T-cell (primary cell): Measurements from ENCODE around the gene VSIG10. TPM values are rescaled to one million over a fixed set of nuclear protein-coding genes. Genes with fewer than 3 reads are reported as not detected.
"Not testable (repeated sequence)": the region's sequence is repeated elsewhere in the genome, so short reads cannot be mapped to it uniquely, and the experiment has no call there.

ENCODE experiments used
- ATAC-seq, 4 experiments: fragments of 200-7000 bp in 3 of 4; fragments of 150-1000 bp in 1 of 4; cut with Tn5 transposase; replicated peaks in 1 of 4; 1 replicate in 3 of 4; 2 replicates in 1 of 4; pipeline ENCODE4 v1.10.0; 2021; ENCODE audit warnings: moderate library complexity in 3 of 4, mild to moderate bottlenecking in 2 of 4, moderate number of reproducible peaks in 1 of 4
- CTCF ChIA-PET, 2 donors: fragments of 300-600 bp; sonication (Branson Sonifier 250); formaldehyde crosslinking; loops; one replicate each; lab custom pipeline; 2022; ENCODE audit warnings: antibody characterized with exemption in 2 of 2; lab: Charles Lee
- POLR2A ChIA-PET, 2 donors: fragments of 300-600 bp; sonication (Branson Sonifier 250); formaldehyde crosslinking; loops; one replicate each; lab custom pipeline; 2022; ENCODE audit warnings: antibody characterized with exemption in 2 of 2; lab: Charles Lee
- DNase-seq, 35 experiments: peaks; one replicate each; pipeline versions ENCODE4 v3.0.0 to v3.0.0-alpha.2; 2013 to 2023
- H3K27ac ChIP-seq: one replicate; pipeline ENCODE4 v1.5.1; 2013; ENCODE audit warnings: low read length
- H3K27me3 ChIP-seq, 2 experiments: replicated peaks in 1 of 2; 1 replicate in 1 of 2; 2 replicates in 1 of 2; pipeline versions ENCODE4 v1.6.1 to v1.7.0; 2013; ENCODE audit warnings: low read length in 1 of 2, mixed read lengths in 1 of 2; ENCODE audit not compliant: control insufficient read depth in 2 of 2, insufficient read depth in 2 of 2; ENCODE audit errors: extremely low read depth in 1 of 2
- H3K36me3 ChIP-seq, 2 donors: 1 replicate in 1 of 2; 2 replicates in 1 of 2; pipeline versions ENCODE4 v1.6.1 to v1.7.0; 2013; ENCODE audit warnings: low read length in 1 of 2; ENCODE audit not compliant: control insufficient read depth in 2 of 2, insufficient read depth in 1 of 2; ENCODE audit errors: extremely low read depth in 1 of 2
- H3K4me1 ChIP-seq, 2 experiments: 1 replicate in 1 of 2; 2 replicates in 1 of 2; pipeline versions ENCODE4 v1.6.1 to v1.7.0; 2013; ENCODE audit warnings: low read length in 2 of 2, mixed read lengths in 1 of 2; ENCODE audit not compliant: insufficient read depth in 2 of 2, control insufficient read depth in 1 of 2; ENCODE audit errors: extremely low read depth in 1 of 2
- H3K4me3 ChIP-seq, 2 donors: 1 replicate in 1 of 2; 2 replicates in 1 of 2; pipeline versions ENCODE4 v1.5.1 to v1.7.0; 2013; ENCODE audit warnings: mild to moderate bottlenecking in 2 of 2, low read length in 1 of 2, moderate library complexity in 1 of 2; ENCODE audit not compliant: control insufficient read depth in 1 of 2; ENCODE audit errors: extremely low read depth in 1 of 2
- H3K9me3 ChIP-seq: 2 replicates; pipeline ENCODE4 v1.7.0; 2013
- H3K27ac Mint-ChIP-seq, 2 donors: one replicate each; pipeline ENCODE4 v1.8.0; 2020 to 2021; ENCODE audit warnings: mild to moderate bottlenecking in 2 of 2, mixed read lengths in 2 of 2
- H3K27me3 Mint-ChIP-seq, 2 donors: one replicate each; pipeline ENCODE4 v1.8.0; 2021 to 2022; ENCODE audit warnings: mixed read lengths in 2 of 2
- H3K36me3 Mint-ChIP-seq: one replicate; pipeline ENCODE4 v1.8.0; 2021; ENCODE audit warnings: mixed read lengths
- H3K4me1 Mint-ChIP-seq, 3 donors: one replicate each; pipeline ENCODE4 v1.8.0; 2020 to 2022; ENCODE audit warnings: mixed read lengths in 3 of 3, mild to moderate bottlenecking in 1 of 3
- H3K4me3 Mint-ChIP-seq, 3 donors: one replicate each; pipeline ENCODE4 v1.8.0; 2020 to 2022; ENCODE audit warnings: mild to moderate bottlenecking in 3 of 3, mixed read lengths in 3 of 3, moderate library complexity in 3 of 3
- H3K9me3 Mint-ChIP-seq, 3 donors: one replicate each; pipeline ENCODE4 v1.8.0; 2020 to 2022; ENCODE audit warnings: mixed read lengths in 3 of 3
- WGBS: methylation state at CpG from one replicate; pipeline ENCODE4 v1.1.5; 2013; ENCODE audit warnings: missing lambda C conversion rate; ENCODE audit not compliant: insufficient coverage; 5-methylcytosine and 5-hydroxymethylcytosine counted together
- total RNA-seq, 35 experiments: library from RNA in 6 of 35; stranded (reverse) in 6 of 35; fragments of 120-200 nt in 1 of 35; gene quantifications; one replicate each; pipeline versions ENCODE4 v1.2.1 to v1.2.4 and lab custom pipeline; 2013 to 2026

Gene VSIG10
- total RNA-seq, 5 donors from 2014 or later (not counting 1 experiment from before 2014, with no cell fraction given) = 1.6 to 4.1 (median 3.2) TPM

- no peak overlapping the region for H3K27ac Mint-ChIP-seq
- H3K9me3 Mint-ChIP-seq = peaks cover 0 to 4% (median 0%) of the 10 kb centered on the region in 3 donors
- H3K27ac ChIP-seq = no peak overlapping the region
- no peaks in the 10 kb centered on the region for H3K27me3 ChIP-seq
- CTCF ChIA-PET = interaction anchor here in 1 of 2 donors (0.5 kb wide), 1 partner anchor 125 kb away, joined by 3 read pairs; no protein-coding TSS in a partner anchor
- 85% methylated on average over 5 of the region's 9 CpGs for WGBS
- H3K27me3 Mint-ChIP-seq = no peaks in the 10 kb centered on the region
- POLR2A ChIA-PET = no interaction called here
- DNase-seq (no peak), ATAC-seq (no peak)
- no peaks in the 10 kb centered on the region for H3K36me3 Mint-ChIP-seq
- H3K4me1 ChIP-seq = no peaks in the 10 kb centered on the region
- H3K9me3 ChIP-seq = no peaks in the 10 kb centered on the region
- no peak overlapping the region for H3K4me3 ChIP-seq
- no peaks in the 10 kb centered on the region for H3K4me1 Mint-ChIP-seq
- H3K36me3 ChIP-seq = no peaks in the 10 kb centered on the region
- no peak overlapping the region for H3K4me3 Mint-ChIP-seq
These were observed 21.6 kb downstream of the VSIG10 start for GRCh38 chr12:118082161-118082560.

- POLR2A ChIA-PET, ATAC-seq, H3K9me3 ChIP-seq, H3K27me3 ChIP-seq, H3K27me3 Mint-ChIP-seq, H3K4me3 Mint-ChIP-seq, H3K9me3 Mint-ChIP-seq, H3K4me3 ChIP-seq, H3K4me1 ChIP-seq, H3K27ac ChIP-seq, DNase-seq, H3K36me3 Mint-ChIP-seq, H3K27ac Mint-ChIP-seq, H3K4me1 Mint-ChIP-seq, H3K36me3 ChIP-seq: not testable (repeated sequence)
- CTCF ChIA-PET = interaction anchor here (0.6 to 0.7 kb wide), 3 partner anchors 44 to 96 kb away, joined by 3 to 4 read pairs (median 4); no protein-coding TSS in a partner anchor
- WGBS = 81% methylated on average over 5 of the region's 9 CpGs
These were observed 22.3 kb downstream of the VSIG10 start for GRCh38 chr12:118081521-118081920.

GRCh38 chr12:118073768-118074167 lies 30.0 kb downstream of the VSIG10 start:
- no peaks in the 10 kb centered on the region for H3K36me3 ChIP-seq
- ATAC-seq (no peak), DNase-seq (no peak)
- Mint-ChIP-seq H3K36me3 (no peaks in the 10 kb centered on the region), H3K27ac (no peak overlapping the region), H3K4me1 (no peaks in the 10 kb centered on the region), H3K9me3 (peaks cover 0 to 4% (median 0%) of the 10 kb centered on the region in 3 donors), H3K27me3 (peaks cover 0 to 2% of the 10 kb centered on the region in 2 donors), H3K4me3 (no peak overlapping the region)
- ChIA-PET POLR2A (no interaction called here), CTCF (no interaction called here)
- H3K9me3 ChIP-seq = no peaks in the 10 kb centered on the region
- H3K4me1 ChIP-seq = no peaks in the 10 kb centered on the region
- H3K27ac ChIP-seq = no peak overlapping the region
- H3K27me3 ChIP-seq = no peaks in the 10 kb centered on the region
- WGBS = 92% methylated on average over 4 of the region's 4 CpGs
- no peak overlapping the region for H3K4me3 ChIP-seq

GRCh38 chr12:118070650-118071049 lies 33.2 kb downstream of the VSIG10 start:
- no peaks in the 10 kb centered on the region for H3K4me1 ChIP-seq
- no peak overlapping the region for H3K4me3 ChIP-seq
- no peak overlapping the region for H3K27ac Mint-ChIP-seq
- H3K27ac ChIP-seq = no peak overlapping the region
- POLR2A ChIA-PET = interaction anchor here in 1 of 2 donors (0.7 kb wide), 1 partner anchor 9 kb away, joined by 3 read pairs; no protein-coding TSS in a partner anchor
- H3K27me3 ChIP-seq = peaks cover 0 to 6% of the 10 kb centered on the region in 2 experiments
- no peaks in the 10 kb centered on the region for H3K36me3 ChIP-seq
- CTCF ChIA-PET = interaction anchor here (0.6 to 0.7 kb wide), 2 partner anchors 112 to 916 kb away, joined by 3 to 7 read pairs; no protein-coding TSS in a partner anchor
- no peak for DNase-seq
- ATAC-seq = no peak
- no peaks in the 10 kb centered on the region for H3K9me3 ChIP-seq
- no peak overlapping the region for H3K4me3 Mint-ChIP-seq
- 90% methylated on average over 2 of the region's 3 CpGs for WGBS
- peaks cover 4 to 9% of the 10 kb centered on the region in 2 donors for H3K27me3 Mint-ChIP-seq
- no peaks in the 10 kb centered on the region for H3K36me3 Mint-ChIP-seq
- peaks cover 2 to 9% (median 5%) of the 10 kb centered on the region in 3 donors for H3K4me1 Mint-ChIP-seq
- no peaks in the 10 kb centered on the region for H3K9me3 Mint-ChIP-seq

GRCh38 chr12:118068445-118068844 lies 35.4 kb downstream of the VSIG10 start:
- ATAC-seq (no peak), DNase-seq (no peak)
- peaks cover 4 to 9% of the 10 kb centered on the region in 2 donors for H3K27me3 Mint-ChIP-seq
- H3K27ac ChIP-seq = no peak overlapping the region
- no peaks in the 10 kb centered on the region for H3K36me3 Mint-ChIP-seq
- H3K9me3 ChIP-seq = no peaks in the 10 kb centered on the region
- no peak overlapping the region for H3K4me3 ChIP-seq
- H3K4me3 Mint-ChIP-seq = no peak overlapping the region
- peaks cover 23 to 26% (median 24%) of the 10 kb centered on the region in 3 donors for H3K4me1 Mint-ChIP-seq
- peaks cover 0 to 6% of the 10 kb centered on the region in 2 experiments for H3K4me1 ChIP-seq
- H3K27me3 ChIP-seq = peaks cover 0 to 6% of the 10 kb centered on the region in 2 experiments
- H3K36me3 ChIP-seq = no peaks in the 10 kb centered on the region
- CTCF ChIA-PET = interaction anchor here (0.6 to 0.7 kb wide), 4 partner anchors 14 to 1414 kb away, joined by 3 to 6 read pairs (median 4); no protein-coding TSS in a partner anchor
- no peak overlapping the region for H3K27ac Mint-ChIP-seq
- no peaks in the 10 kb centered on the region for H3K9me3 Mint-ChIP-seq
- POLR2A ChIA-PET = interaction anchor here in 1 of 2 donors (0.6 kb wide), 1 partner anchor 182 kb away, joined by 3 read pairs; no protein-coding TSS in a partner anchor
- 80% methylated on average over 1 of the region's 2 CpGs for WGBS

GRCh38 chr12:118065380-118065779 lies 38.4 kb downstream of the VSIG10 start:
- peak overlapping the region; percentile 63 to 72 for H3K27ac Mint-ChIP-seq
- H3K4me3 ChIP-seq = no peak overlapping the region
- H3K9me3 Mint-ChIP-seq = no peaks in the 10 kb centered on the region
- H3K36me3 Mint-ChIP-seq = no peaks in the 10 kb centered on the region
- no peak overlapping the region for H3K27ac ChIP-seq
- ChIA-PET CTCF (interaction anchor here (0.5 to 3.7 kb wide), 3 partner anchors 10 to 59 kb away, joined by 3 to 18 read pairs (median 4); no protein-coding TSS in a partner anchor), POLR2A (interaction anchor here in 1 of 2 donors (1.1 kb wide), 1 partner anchor 12 kb away, joined by 4 read pairs; no protein-coding TSS in a partner anchor)
- no peaks in the 10 kb centered on the region for H3K9me3 ChIP-seq
- peak overlapping the region in 2 of 3 donors; percentile 2 to 90 for H3K4me3 Mint-ChIP-seq
- ATAC-seq (peak in 1 of 4 experiments; percentile 32), DNase-seq (no peak)
- peaks cover 30 to 38% (median 38%) of the 10 kb centered on the region in 3 donors for H3K4me1 Mint-ChIP-seq
- peaks cover 10 to 16% of the 10 kb centered on the region in 2 experiments for H3K4me1 ChIP-seq
- H3K36me3 ChIP-seq = no peaks in the 10 kb centered on the region
- peaks cover 4 to 9% of the 10 kb centered on the region in 2 donors for H3K27me3 Mint-ChIP-seq
- WGBS = no CpG with 5 or more reads among the region's 1 CpG
- H3K27me3 ChIP-seq = peaks cover 0 to 6% of the 10 kb centered on the region in 2 experiments
